GM10266 (cell line): Measurements from ENCODE around the gene MERTK.

ENCODE experiments used
- DNase-seq: peaks from one replicate; pipeline ENCODE4 v3.0.0; 2012; ENCODE audit errors: extremely low spot score
- TF ChIP-seq, protein P1 (sequence below): IDR thresholded peaks from 2 replicates; pipeline ENCODE4 v1.5.1; 2012; ENCODE audit warnings: mild to moderate bottlenecking, low read depth; ENCODE audit not compliant: control insufficient read depth, insufficient read depth; ENCODE audit errors: missing control alignments

Gene MERTK

DNA sequence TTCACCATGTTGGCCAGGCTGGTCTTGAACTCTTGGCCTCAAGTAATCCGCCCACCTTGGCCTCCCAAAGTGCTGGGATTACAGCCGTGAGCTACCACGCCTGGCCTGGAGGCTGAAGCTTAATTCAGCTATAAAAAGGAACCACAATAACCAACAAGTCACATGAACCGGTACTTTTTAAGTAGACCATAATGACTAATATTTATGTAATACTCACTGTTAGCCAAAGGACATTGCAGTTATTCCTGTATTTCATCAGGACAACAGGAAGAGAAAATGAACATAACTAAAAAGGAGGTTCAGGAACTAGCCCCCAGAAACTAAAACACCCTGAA lies 107.6 kb downstream of the MERTK start:
- TF ChIP-seq, protein P1, sequence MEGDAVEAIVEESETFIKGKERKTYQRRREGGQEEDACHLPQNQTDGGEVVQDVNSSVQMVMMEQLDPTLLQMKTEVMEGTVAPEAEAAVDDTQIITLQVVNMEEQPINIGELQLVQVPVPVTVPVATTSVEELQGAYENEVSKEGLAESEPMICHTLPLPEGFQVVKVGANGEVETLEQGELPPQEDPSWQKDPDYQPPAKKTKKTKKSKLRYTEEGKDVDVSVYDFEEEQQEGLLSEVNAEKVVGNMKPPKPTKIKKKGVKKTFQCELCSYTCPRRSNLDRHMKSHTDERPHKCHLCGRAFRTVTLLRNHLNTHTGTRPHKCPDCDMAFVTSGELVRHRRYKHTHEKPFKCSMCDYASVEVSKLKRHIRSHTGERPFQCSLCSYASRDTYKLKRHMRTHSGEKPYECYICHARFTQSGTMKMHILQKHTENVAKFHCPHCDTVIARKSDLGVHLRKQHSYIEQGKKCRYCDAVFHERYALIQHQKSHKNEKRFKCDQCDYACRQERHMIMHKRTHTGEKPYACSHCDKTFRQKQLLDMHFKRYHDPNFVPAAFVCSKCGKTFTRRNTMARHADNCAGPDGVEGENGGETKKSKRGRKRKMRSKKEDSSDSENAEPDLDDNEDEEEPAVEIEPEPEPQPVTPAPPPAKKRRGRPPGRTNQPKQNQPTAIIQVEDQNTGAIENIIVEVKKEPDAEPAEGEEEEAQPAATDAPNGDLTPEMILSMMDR, result no peak
- DNase-seq, result no peak

DNA sequence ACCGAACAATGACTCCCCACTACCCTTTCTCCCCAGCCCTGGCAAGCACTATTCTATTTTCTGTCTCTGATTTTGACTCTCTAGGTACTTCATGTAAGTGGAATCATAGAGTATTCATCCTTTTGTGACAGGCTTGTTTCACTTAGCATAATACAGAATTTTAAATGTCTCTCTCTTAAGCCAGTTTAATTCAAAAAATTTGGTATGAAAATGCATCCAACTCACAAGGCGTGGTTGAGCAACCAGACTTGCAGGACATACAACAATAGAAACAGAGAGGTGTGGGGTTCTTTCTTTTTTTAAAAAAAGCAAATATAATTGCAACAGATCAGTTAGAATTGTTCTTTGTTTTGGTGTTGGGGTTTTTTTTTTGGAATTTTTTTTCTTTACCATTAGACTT lies 109.1 kb downstream of the MERTK start:
- TF ChIP-seq, protein P1, result no peak
- DNase-seq, result no peak

- TF ChIP-seq, protein P1, result no peak
- DNase-seq, result no peak
These were observed 110.6 kb downstream of the MERTK start for GRCh38 chr2:112008910-112009485.

- TF ChIP-seq, protein P1, result no peak
- no peak for DNase-seq
These were observed 112.3 kb downstream of the MERTK start for GRCh38 chr2:112010751-112011150.

GRCh38 chr2:112012556-112012955 lies 114.1 kb downstream of the MERTK start:
- TF ChIP-seq, protein P1, result no peak
- no peak for DNase-seq

- TF ChIP-seq, protein P1, result no peak
- no peak for DNase-seq
These were observed 120.4 kb downstream of the MERTK start for GRCh38 chr2:112018846-112019245.

DNA sequence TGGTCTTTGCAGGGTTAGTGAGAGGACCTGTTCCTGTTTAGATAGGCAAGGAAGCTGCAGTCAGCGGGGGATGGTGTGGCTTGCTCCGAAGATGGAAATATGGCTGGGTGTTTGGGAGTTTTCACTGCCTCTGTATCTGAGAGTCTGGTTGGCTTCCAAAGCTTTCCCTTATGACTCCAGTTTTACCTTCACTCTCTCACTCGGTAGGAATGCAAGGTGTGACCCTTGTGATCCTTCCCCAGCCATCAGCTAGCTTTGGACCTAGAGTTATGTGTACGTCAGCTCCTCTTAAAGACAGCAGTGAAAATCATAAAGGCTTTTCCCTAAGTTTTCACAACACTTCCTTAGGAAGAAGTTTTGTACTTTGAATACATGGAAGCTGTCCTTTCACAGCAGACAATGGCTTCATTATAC lies 121.2 kb downstream of the MERTK start:
- no peak for DNase-seq
- TF ChIP-seq, protein P1, result no peak
